ENCODE measurements around the gene TGM1.
"Not testable (repeated sequence)": the region's sequence is repeated elsewhere in the genome, so short reads cannot be mapped to it uniquely, and the experiment has no call there.

The TGM1 gene

GRCh38 chr14:24204163-24205146, 58.5 kb downstream of the TGM1 start:
- no peak overlapping the region for H3K4me3 ChIP-seq (ENCODE audit: low read depth, low read length)
- TF ChIP-seq MYC (IDR thresholded peaks at IDR 0.05; ENCODE audit: low read depth, low read length) (no peak), MAX (IDR thresholded peaks at IDR 0.05; ENCODE audit: low read depth, low read length) (no peak), POLR2A (IDR thresholded peaks at IDR 0.05; ENCODE audit: extremely low read depth, insufficient read length) (no peak), CTCF (IDR thresholded peaks at IDR 0.05; ENCODE audit: low read depth, low read length) (no peak)
- no peak for DNase-seq (ENCODE audit: low read depth)

- not testable (repeated sequence) for H3K4me3 ChIP-seq (ENCODE audit: low read depth, low read length); DNase-seq (ENCODE audit: low read depth)
Observed at GRCh38 chr14:24203249-24203886, 59.6 kb downstream of the TGM1 start.

DNA sequence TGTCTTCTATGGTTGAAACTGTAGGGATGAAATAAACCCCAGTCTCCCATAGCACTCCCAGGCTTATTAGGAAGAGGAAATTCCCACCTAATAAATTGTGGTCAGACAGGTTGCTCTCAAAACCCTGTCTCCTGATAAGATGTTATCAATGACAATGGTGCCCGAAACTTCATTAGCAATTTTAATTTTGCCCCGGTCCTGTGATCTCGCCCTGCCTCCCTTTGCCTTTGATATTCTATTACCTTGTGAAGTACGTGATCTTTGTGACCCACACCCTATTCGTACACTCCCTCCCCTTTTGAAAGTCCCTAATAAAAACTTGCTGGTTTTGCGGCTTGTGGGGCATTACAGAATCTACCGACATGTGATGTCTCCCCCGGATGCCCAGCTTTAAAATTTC, 60.4 kb downstream of the TGM1 start:
- DNase-seq (ENCODE audit: low read depth); H3K4me3 ChIP-seq (ENCODE audit: low read depth, low read length): not testable (repeated sequence)
